ENCODE results near the gene SLC12A3. TPM values are rescaled to one million over a fixed set of nuclear protein-coding genes. Genes with fewer than 3 reads are reported as not detected.

SLC12A3 gene
- total and polyA plus RNA-seq, 2 of the 4 experiments (the other 2 are of a cell fraction), result not detected

- H2BK5ac ChIP-seq (ENCODE audit: low read depth, low read length, poor library complexity, severe bottlenecking), result no peak overlapping the region
- H3K4me2 ChIP-seq (ENCODE audit: low read depth, low read length), result no peak overlapping the region
- dilution Hi-C loops (cut with HindIII; ENCODE audit: low sequenced_read_pairs, unreplicated experiment) (no loop called here), intact Hi-C loops (cut with micrococcal nuclease) (loop anchor here (2.0 kb wide), 1 partner anchor 158 kb away; no protein-coding TSS in a partner anchor), in situ Hi-C loops (cut with MboI; ENCODE audit: low sequenced_read_pairs) (loop anchor here (5.0 kb wide), 1 partner anchor 83 kb away; the partner anchor contains the start of gene SLC12A3)
- no peak overlapping the region for H3K27ac ChIP-seq (ENCODE audit: insufficient read depth, low read length)
- no peaks in the 10 kb centered on the region for H3K27me3 ChIP-seq (ENCODE audit: control insufficient read depth, insufficient read depth, low read length)
- no peak overlapping the region for H3K56ac ChIP-seq (ENCODE audit: extremely low read depth, insufficient read depth, low read length)
- no peaks in the 10 kb centered on the region for H3K9me3 ChIP-seq (ENCODE audit: control insufficient read depth, insufficient read depth, low read length)
- peaks cover under 1% of the 10 kb centered on the region for H3K4me1 ChIP-seq (ENCODE audit: control insufficient read depth, insufficient read depth, low read length)
- TF ChIP-seq CTCF (conservative IDR thresholded peaks at IDR 0.05; ENCODE audit: low read depth, low read length) (no peak), BHLHE40 (IDR thresholded peaks at IDR 0.05; ENCODE audit: low read depth, low read length) (no peak), NFE2L2 (IDR thresholded peaks at IDR 0.05; ENCODE audit: low read depth, low read length) (no peak), POLR2A (IDR thresholded peaks at IDR 0.05; ENCODE audit: low read depth, low read length) (peak; percentile 28; the same call in 1 of the 2 replicates)
- no peak overlapping the region for H2AK9ac ChIP-seq (replicated peaks; ENCODE audit: low read depth, low read length, poor library complexity)
- CTCF ChIA-PET, result interaction anchor here (0.5 to 1.3 kb wide), 4 partner anchors 9 to 69 kb away, joined by 3 to 5 read pairs (median 4); no protein-coding TSS in a partner anchor
- H3K14ac ChIP-seq (replicated peaks; ENCODE audit: low read depth, low read length), result no peak overlapping the region
- H2BK120ac ChIP-seq (ENCODE audit: low read depth, low read length), result no peak overlapping the region
- H3K9me1 ChIP-seq (ENCODE audit: insufficient read depth, low read length), result 0 out of 2 replicates have a peak, but pooled peaks cover 4% of the 10 kb centered on the region
- no peak overlapping the region for H3K9ac ChIP-seq (ENCODE audit: low read depth, low read length)
- no peak overlapping the region for H3K4me3 ChIP-seq (ENCODE audit: insufficient read depth, low read depth, low read length)
- no peak overlapping the region for H2BK20ac ChIP-seq (ENCODE audit: low read depth, low read length)
- H2AK5ac ChIP-seq (ENCODE audit: low read depth, low read length), result no peak overlapping the region
- no peak overlapping the region for H2BK15ac ChIP-seq (ENCODE audit: low read depth, low read length)
- no peak overlapping the region for H3K4ac ChIP-seq (ENCODE audit: low read depth, low read length)
- H4K5ac ChIP-seq (ENCODE audit: low read depth, low read length), result no peak overlapping the region
- DNase-seq, result no peak
- peaks cover 11% of the 10 kb centered on the region for H4K20me1 ChIP-seq (ENCODE audit: insufficient read depth, low read length)
- no peak overlapping the region for H3K18ac ChIP-seq (ENCODE audit: low read depth, low read length)
- no peak overlapping the region for H4K8ac ChIP-seq (ENCODE audit: low read depth in 2 of 2, low read length in 2 of 2)
- 72% methylated on average over 4 of the region's 7 CpGs; no CpG with 5 or more reads in 1 of the 2 experiments for WGBS, 2 experiments (ENCODE audit: extremely low coverage in 2 of 2, insufficient read length in 1 of 2)
- H3K36me3 ChIP-seq (ENCODE audit: control insufficient read depth, insufficient read depth, low read length), result peaks cover 5% of the 10 kb centered on the region
- H2AFZ ChIP-seq (replicated peaks; ENCODE audit: low read length, poor library complexity), result peak overlapping the region; percentile 46
- no peak overlapping the region for H3K23ac ChIP-seq (ENCODE audit: low read depth, low read length)
- no peak for ATAC-seq (ENCODE audit: low read depth)
- POLR2A ChIA-PET (ENCODE audit: unreplicated experiment), result no interaction called here
- peaks cover 0 to under 1% of the 10 kb centered on the region in 2 experiments; a peak in 1 of 4 replicates for H3K79me1 ChIP-seq (ENCODE audit: low read depth in 1 of 2, low read length in 2 of 2)
- BruUV-seq (replicated peaks), result no TSS peak
- H4K91ac ChIP-seq (ENCODE audit: insufficient read depth, low read depth, low read length), result no peak overlapping the region
Measured at GRCh38 chr16:56950455-56950854, 85.4 kb downstream of the SLC12A3 start.
